Transverse colon (tissue), 4 donors: ENCODE results near the gene DUSP11. TPM values are rescaled to one million over a fixed set of nuclear protein-coding genes. Genes with fewer than 3 reads are reported as not detected.

Source experiments
- DNase-seq: peaks from one replicate; pipeline ENCODE4 v3.0.0-alpha.2; 2019
- H3K27ac ChIP-seq, 4 donors: fragments of 200-600 bp; sonication (generic); 2 replicates each; pipeline ENCODE4 v1.5.1; 2016 to 2018; ENCODE audit warnings: inconsistent platforms in 4 of 4
- H3K27me3 ChIP-seq: fragments of 200-600 bp; sonication (generic); 2 replicates; pipeline ENCODE4 v1.5.1; 2017; ENCODE audit warnings: inconsistent platforms
- H3K36me3 ChIP-seq, 4 donors: fragments of 200-600 bp; sonication (generic); 2 replicates each; pipeline ENCODE4 v1.5.1; 2017 to 2019; ENCODE audit warnings: inconsistent platforms in 4 of 4
- H3K4me1 ChIP-seq, 4 donors: fragments of 200-600 bp; sonication (generic); 2 replicates each; pipeline ENCODE4 v1.5.1; 2017 to 2020; ENCODE audit warnings: inconsistent platforms in 4 of 4
- H3K4me3 ChIP-seq, 4 donors: fragments of 200-600 bp; sonication (generic); 1 replicate in 1 of 4; 2 replicates in 3 of 4; pipeline versions ENCODE4 v1.5.1 to v1.6.1; 2017 to 2019; ENCODE audit warnings: inconsistent platforms in 4 of 4
- H3K9me3 ChIP-seq, 2 donors: fragments of 200-600 bp; sonication (generic); 2 replicates each; pipeline ENCODE4 v1.5.1; 2017 to 2019; ENCODE audit warnings: inconsistent platforms in 2 of 2
- CTCF ChIP-seq, 5 experiments: fragments of 200-600 bp in 3 of 5; fragments of 450-650 bp in 2 of 5; sonication (generic) in 3 of 5; IDR thresholded peaks; 1 replicate in 2 of 5; 2 replicates in 3 of 5; pipeline ENCODE4 v1.5.1; 2016 to 2017; ENCODE audit warnings: antibody characterized with exemption in 5 of 5, inconsistent platforms in 3 of 5, mild to moderate bottlenecking in 2 of 5, moderate library complexity in 1 of 5
- EP300 ChIP-seq: sonication (generic); formaldehyde crosslinking; IDR thresholded peaks from one replicate; pipeline ENCODE4 v1.6.1; 2017; ENCODE audit warnings: antibody characterized with exemption, low read depth
- POLR2A ChIP-seq: fragments of 450-650 bp; IDR thresholded peaks from one replicate; pipeline ENCODE4 v1.6.1; 2016; ENCODE audit warnings: antibody characterized with exemption, mild to moderate bottlenecking, moderate library complexity
- POLR2AphosphoS5 ChIP-seq, 3 donors: sonication (generic); formaldehyde crosslinking; IDR thresholded peaks; one replicate each; pipeline ENCODE4 v1.6.1; 2016; ENCODE audit warnings: antibody characterized with exemption in 3 of 3
- WGBS, 2 donors: methylation state at CpG; one replicate each; pipeline ENCODE4 v1.1.5; 2018; ENCODE audit warnings: low coverage in 1 of 2; 5-methylcytosine and 5-hydroxymethylcytosine counted together
- in situ Hi-C, 4 donors: fragments of 200-750 bp; cut with MboI; loops; one replicate each; pipeline versions ENCODE4 v1.15.0 to v1.15.1; 2017; ENCODE audit warnings: low sequenced_read_pairs in 3 of 4, low pct_ligation_motif_present in 1 of 4, low pct_unique_long_range_greater_than_20kb in 1 of 4
- intact Hi-C: fragments of 100-400 bp; cut with DNase I; formaldehyde crosslinking; loops from one replicate; pipeline ENCODE4 v1.15.1; 2023; ENCODE audit warnings: low total_unique reads
- total RNA-seq, 4 donors: library from RNA; depleted of rRNA; stranded (reverse); fragments of >200 nt; gene quantifications; one replicate each; pipeline ENCODE4 v1.1.0, GENCODE V29; 2016

The DUSP11 gene
- total RNA-seq, 4 donors from 2014 or later: 9.2 to 35.2 (median 30.8) TPM

GRCh38 chr2:73827660-73828388 is 47.9 kb upstream of the DUSP11 start:
- Histone ChIP-seq H3K27me3 (no peaks in the 10 kb centered on the region), H3K4me3 (peak overlapping the region in 2 of 4 donors; percentile 83 to 84), H3K36me3 (peaks cover 0 to 10% (median 0%) of the 10 kb centered on the region in 4 donors), H3K9me3 (no peaks in the 10 kb centered on the region), H3K4me1 (peaks cover 4 to 35% (median 12%) of the 10 kb centered on the region in 4 donors), H3K27ac (peak overlapping the region; percentile 94 to 98 (median 95))
- 76 to 81% methylated on average over 9 of the region's 9 CpGs for WGBS, 2 donors
- DNase-seq: no peak
- TF ChIP-seq POLR2AphosphoS5 (IDR thresholded peaks at IDR 0.05) (no peak), EP300 (no peak), POLR2A (no peak), CTCF (IDR thresholded peaks at IDR 0.05) (no peak)
- intact Hi-C loops (loop anchor here (10.0 kb wide), 2 partner anchors 157 to 507 kb away; partner anchors contain the start of gene TET3), in situ Hi-C loops (loop anchor here (10.0 to 25.0 kb wide), 3 partner anchors 159 to 309 kb away; partner anchors contain the start of genes BOLA3 (in 2 of the 4) and TET3 (in 1 of the 4))

- in situ Hi-C loops: loop anchor here (10.0 to 25.0 kb wide), 3 partner anchors 160 to 310 kb away; partner anchors contain the start of genes BOLA3 (in 2 of the 4) and TET3 (in 1 of the 4)
- H3K36me3 ChIP-seq: peaks cover 0 to 8% (median 0%) of the 10 kb centered on the region in 4 donors
- H3K9me3 ChIP-seq: no peaks in the 10 kb centered on the region
- peaks cover 4 to 30% (median 10%) of the 10 kb centered on the region in 4 donors for H3K4me1 ChIP-seq
- TF ChIP-seq EP300 (no peak), POLR2A (no peak), POLR2AphosphoS5 (IDR thresholded peaks at IDR 0.05) (no peak), CTCF (IDR thresholded peaks at IDR 0.05) (peak; percentile 32 to 52 (median 40))
- no peak overlapping the region for H3K4me3 ChIP-seq
- intact Hi-C loops: loop anchor here (10.0 kb wide), 2 partner anchors 158 to 508 kb away; partner anchors contain the start of gene TET3
- H3K27me3 ChIP-seq: no peaks in the 10 kb centered on the region
- H3K27ac ChIP-seq: no peak overlapping the region
- 0 to 14% methylated on average over 2 of the region's 2 CpGs for WGBS, 2 donors
- no peak for DNase-seq
Measured at GRCh38 chr2:73827018-73827417, 47.1 kb upstream of the DUSP11 start.

- Histone ChIP-seq H3K36me3 (no peaks in the 10 kb centered on the region), H3K4me1 (peaks cover 4 to 27% (median 10%) of the 10 kb centered on the region in 4 donors), H3K27ac (no peak overlapping the region), H3K4me3 (no peak overlapping the region), H3K27me3 (no peaks in the 10 kb centered on the region), H3K9me3 (no peaks in the 10 kb centered on the region)
- 81 to 90% methylated on average over 4 of the region's 4 CpGs for WGBS, 2 donors
- no peak for TF ChIP-seq POLR2AphosphoS5 (IDR thresholded peaks at IDR 0.05)
- no peak for TF ChIP-seq POLR2A
- TF ChIP-seq CTCF (IDR thresholded peaks at IDR 0.05): no peak
- no peak for TF ChIP-seq EP300
- intact Hi-C loops (loop anchor here (10.0 kb wide), 2 partner anchors 159 to 509 kb away; partner anchors contain the start of gene TET3), in situ Hi-C loops (loop anchor here (10.0 to 25.0 kb wide), 3 partner anchors 162 to 312 kb away; partner anchors contain the start of genes BOLA3 (in 2 of the 4) and TET3 (in 1 of the 4))
- no peak for DNase-seq
Measured at GRCh38 chr2:73825408-73825807, 45.5 kb upstream of the DUSP11 start.

- peaks cover 3% of the 10 kb centered on the region for H3K27me3 ChIP-seq
- in situ Hi-C loops (loop anchor here in 2 of 4 donors (10.0 to 25.0 kb wide), 3 partner anchors 171 to 513 kb away; partner anchors contain the start of genes BOLA3 (in 1 of the 2) and SLC4A5 (in 1 of the 2)), intact Hi-C loops (loop anchor here (10.0 kb wide), 2 partner anchors 161 to 511 kb away; partner anchors contain the start of gene TET3)
- 4 to 8% methylated on average over 3 of the region's 3 CpGs for WGBS, 2 donors
- H3K36me3 ChIP-seq: no peaks in the 10 kb centered on the region
- no peak overlapping the region for H3K27ac ChIP-seq
- H3K9me3 ChIP-seq: no peaks in the 10 kb centered on the region
- peak; percentile 16 for DNase-seq
- TF ChIP-seq POLR2A (no peak), EP300 (no peak), CTCF (IDR thresholded peaks at IDR 0.05) (peak; percentile 73 to 85 (median 79)), POLR2AphosphoS5 (IDR thresholded peaks at IDR 0.05) (no peak)
- no peak overlapping the region for H3K4me3 ChIP-seq
- peaks cover 0 to 14% (median 4%) of the 10 kb centered on the region in 4 donors for H3K4me1 ChIP-seq
Measured at GRCh38 chr2:73823916-73824523, 44.1 kb upstream of the DUSP11 start.
